Measurements from ENCODE around the gene ZNRD2.

GRCh38 chr11:65576867-65577755 is 6.8 kb downstream of the ZNRD2 start:
- TF ChIP-seq ZNF274 (IDR thresholded peaks at IDR 0.05; ENCODE audit: low read depth, low read length) (no peak), YY1 (IDR thresholded peaks at IDR 0.05; ENCODE audit: insufficient read depth, insufficient read length) (no peak), SUZ12 (IDR thresholded peaks at IDR 0.05; ENCODE audit: extremely low read depth, insufficient read depth, insufficient read length) (no peak)
